ENCODE results near the gene NUP210L.

NUP210L gene

DNA sequence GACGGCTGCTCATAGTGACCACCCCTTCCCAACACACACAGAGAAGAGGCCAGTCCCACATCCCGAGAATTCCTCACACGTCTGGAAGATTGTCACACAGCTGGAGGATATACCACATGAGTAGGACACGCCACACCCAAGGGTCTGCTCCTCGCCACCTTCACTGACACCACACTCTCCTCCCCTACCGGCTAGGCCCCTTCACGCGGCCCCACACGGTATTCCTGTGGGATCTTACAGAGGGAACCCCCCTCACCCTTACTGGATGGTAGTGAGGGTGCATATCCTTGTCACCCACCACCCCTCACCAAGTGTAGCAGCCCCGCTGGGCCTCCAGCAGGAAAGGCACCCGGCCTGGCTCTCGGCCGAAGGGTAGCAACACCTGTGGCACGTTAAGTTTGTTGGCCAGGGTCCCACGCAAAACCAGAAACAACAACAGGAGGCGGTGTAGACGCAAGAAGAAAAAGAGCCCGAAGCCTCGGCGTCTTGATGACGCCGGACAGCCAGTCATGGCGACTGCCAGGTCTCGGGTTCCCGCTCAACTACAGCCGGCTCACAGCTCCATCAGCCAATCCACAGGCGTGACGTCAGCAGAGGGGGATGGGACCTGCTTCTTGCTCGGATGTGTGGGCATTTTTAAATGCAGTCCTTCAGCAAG is at the start of gene NUP210L:
NUP210L (minus strand) TSS at position 540 of the 658 bp plus-strand sequence.
- peak; percentile 83 for DNase-seq (ENCODE audit: low read depth, low spot score)

- DNase-seq (ENCODE audit: low read depth, low spot score), result no peak
Measured at GRCh38 chr1:154199563-154199879, 44.6 kb upstream of the NUP210L start.

- DNase-seq (ENCODE audit: low read depth, low spot score), result peak; percentile 30
Measured at GRCh38 chr1:154198756-154199562, 44.1 kb upstream of the NUP210L start.

DNA sequence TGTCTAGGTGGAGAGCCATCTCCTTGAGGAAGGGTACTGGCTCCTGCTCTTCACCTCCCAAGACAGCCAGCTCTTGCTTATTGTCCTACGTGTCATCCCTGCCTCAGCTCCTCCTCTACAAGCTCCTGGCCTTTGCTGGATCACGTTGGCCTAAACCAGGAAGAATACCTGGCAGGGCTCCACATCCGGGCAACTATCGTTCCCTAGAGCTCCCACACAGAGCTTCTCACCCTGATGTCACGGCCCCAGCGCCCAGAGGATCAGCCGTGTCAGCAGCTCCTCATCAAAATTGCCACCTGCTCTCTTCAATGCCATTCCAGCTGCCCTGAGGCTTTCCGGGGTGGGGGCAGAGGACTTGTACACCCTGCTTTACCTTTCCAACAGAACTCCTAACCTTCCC is 38.9 kb upstream of the NUP210L start:
- no peak for DNase-seq (ENCODE audit: low read depth, low spot score)

- no peak for DNase-seq (ENCODE audit: low read depth, low spot score)
Measured at GRCh38 chr1:154192476-154192875, 37.6 kb upstream of the NUP210L start.

GRCh38 chr1:154191990-154192461 is 37.2 kb upstream of the NUP210L start, which contains the start of gene TPM3:
Gene TPM3, minus strand, starts transcription at chr1:154192100. Its CDS starts 82 bp downstream, at chr1:154192018.
- no peak for DNase-seq (ENCODE audit: low read depth, low spot score)

- DNase-seq (ENCODE audit: low read depth, low spot score), result no peak
Measured at GRCh38 chr1:154190550-154190949, 35.7 kb upstream of the NUP210L start.

GRCh38 chr1:154186852-154187501 is 32.1 kb upstream of the NUP210L start:
- DNase-seq (ENCODE audit: low read depth, low spot score), result no peak

- peak; percentile 77 for DNase-seq (ENCODE audit: low read depth, low spot score)
Measured at GRCh38 chr1:154186177-154186576, 31.3 kb upstream of the NUP210L start.

GRCh38 chr1:154183046-154183915 is 28.4 kb upstream of the NUP210L start:
- peak; percentile 100 for DNase-seq (ENCODE audit: low read depth, low spot score)

GRCh38 chr1:154182344-154183045 is 27.6 kb upstream of the NUP210L start:
- DNase-seq (ENCODE audit: low read depth, low spot score), result peak; percentile 71

- DNase-seq (ENCODE audit: low read depth, low spot score), result no peak
Measured at GRCh38 chr1:154181944-154182343, 27.1 kb upstream of the NUP210L start.

GRCh38 chr1:154179946-154180687 is 25.2 kb upstream of the NUP210L start:
- peak; percentile 53 for DNase-seq (ENCODE audit: low read depth, low spot score)

GRCh38 chr1:154178911-154179811 is 24.3 kb upstream of the NUP210L start:
- DNase-seq (ENCODE audit: low read depth, low spot score), result peak; percentile 32

- no peak for DNase-seq (ENCODE audit: low read depth, low spot score)
Measured at GRCh38 chr1:154178013-154178412, 23.1 kb upstream of the NUP210L start.

GRCh38 chr1:154176337-154176736 is 21.5 kb upstream of the NUP210L start:
- DNase-seq (ENCODE audit: low read depth, low spot score), result no peak

DNA sequence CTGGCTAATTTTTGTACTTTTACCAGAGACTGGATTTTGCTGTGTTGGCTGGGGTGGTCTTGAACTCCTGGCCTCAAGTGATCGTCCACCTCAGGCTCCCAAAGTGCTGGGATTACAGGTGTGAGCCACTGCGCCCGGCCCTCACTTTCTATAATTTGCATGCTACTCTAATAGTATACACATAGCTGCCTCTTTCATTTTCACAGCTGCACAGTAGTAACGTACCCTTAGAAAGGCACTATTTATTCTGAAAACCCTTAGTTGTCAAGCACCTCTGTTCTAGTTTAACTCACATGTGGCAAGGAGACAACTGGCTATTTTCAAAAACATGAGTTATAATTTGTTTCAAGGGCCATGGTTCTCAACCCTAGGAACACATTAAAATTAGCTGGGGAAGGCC is 19.8 kb upstream of the NUP210L start:
- no peak for DNase-seq (ENCODE audit: low read depth, low spot score)

- DNase-seq (ENCODE audit: low read depth, low spot score), result no peak
Measured at GRCh38 chr1:154171880-154172279, 17.0 kb upstream of the NUP210L start.

DNA sequence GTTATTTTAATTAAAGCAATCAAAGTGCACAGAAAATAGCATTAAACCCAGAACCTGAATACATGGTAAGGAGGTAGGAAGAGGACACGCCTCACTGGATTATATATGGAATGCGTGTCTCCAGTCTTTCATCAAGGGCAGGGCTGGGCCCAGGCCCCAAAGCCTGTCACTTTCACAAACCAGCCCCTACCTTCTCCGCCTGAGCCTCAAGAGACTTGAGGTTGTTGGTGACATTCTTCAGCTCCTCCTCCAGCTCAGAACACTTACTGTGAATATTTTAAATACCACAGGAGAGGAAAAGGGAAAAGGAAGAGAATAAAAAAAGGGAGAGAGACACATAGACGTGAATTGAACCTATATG is 16.3 kb upstream of the NUP210L start:
- no peak for DNase-seq (ENCODE audit: low read depth, low spot score)
